Naive B cell (primary cell): Measurements from ENCODE around the gene HOXA7. TPM values are rescaled to one million over a fixed set of nuclear protein-coding genes. Genes with fewer than 3 reads are reported as not detected.

Experiments
- ATAC-seq, 2 donors: fragments of 150-1000 bp; cut with Tn5 transposase; 2 replicates each; pipeline ENCODE4 v1.10.0; 2021; ENCODE audit warnings: low read depth in 2 of 2, mild to moderate bottlenecking in 2 of 2, moderate library complexity in 2 of 2
- DNase-seq: peaks from one replicate; pipeline ENCODE4 v3.0.0; 2022
- H3K27ac Mint-ChIP-seq, 6 donors: one replicate each; pipeline ENCODE4 v1.8.0; 2020 to 2022; ENCODE audit warnings: mild to moderate bottlenecking in 6 of 6, mixed read lengths in 6 of 6, moderate library complexity in 5 of 6, inconsistent platforms in 2 of 6
- H3K27me3 Mint-ChIP-seq, 3 donors: one replicate each; pipeline ENCODE4 v1.8.0; 2021 to 2022; ENCODE audit warnings: mixed read lengths in 3 of 3, mild to moderate bottlenecking in 1 of 3
- H3K36me3 Mint-ChIP-seq, 2 donors: one replicate each; pipeline ENCODE4 v1.8.0; 2020 to 2022; ENCODE audit warnings: mixed read lengths in 2 of 2, inconsistent platforms in 1 of 2, mild to moderate bottlenecking in 1 of 2
- H3K4me1 Mint-ChIP-seq, 3 donors: one replicate each; pipeline ENCODE4 v1.8.0; 2020 to 2022; ENCODE audit warnings: mixed read lengths in 3 of 3, inconsistent platforms in 1 of 3, mild to moderate bottlenecking in 1 of 3, moderate library complexity in 1 of 3
- H3K4me3 Mint-ChIP-seq, 8 donors: one replicate each; pipeline ENCODE4 v1.8.0; 2020 to 2022; ENCODE audit warnings: mild to moderate bottlenecking in 8 of 8, mixed read lengths in 8 of 8, moderate library complexity in 8 of 8, inconsistent platforms in 2 of 8
- H3K9me3 Mint-ChIP-seq, 7 donors: one replicate each; pipeline ENCODE4 v1.8.0; 2020 to 2022; ENCODE audit warnings: mixed read lengths in 7 of 7, mild to moderate bottlenecking in 5 of 7, inconsistent platforms in 2 of 7, moderate library complexity in 1 of 7
- polyA plus RNA-seq, 6 donors: library from polyadenylated mRNA; unstranded; fragments of 300-500 nt; fragmentation: Illumina TruSeq; gene quantifications; one replicate each; pipeline ENCODE4 v1.2.3, GENCODE V29; 2021; ENCODE audit warnings: low read depth in 6 of 6

HOXA7 gene
- polyA plus RNA-seq, 6 donors from 2014 or later = not detected

GRCh38 chr7:27175626-27176523 lies 19.4 kb upstream of the HOXA7 start:
- Mint-ChIP-seq H3K4me1 (peaks cover 18 to 29% (median 22%) of the 10 kb centered on the region in 3 donors), H3K9me3 (peaks cover 0 to 21% (median 4%) of the 10 kb centered on the region in 7 donors), H3K36me3 (peaks cover 0 to 10% of the 10 kb centered on the region in 2 donors), H3K27ac (peak overlapping the region in 1 of 6 donors; percentile 23), H3K27me3 (peaks cover 65 to 87% (median 66%) of the 10 kb centered on the region in 3 donors), H3K4me3 (peak overlapping the region in 2 of 8 donors; percentile 16 to 76)
- ATAC-seq = no peak
- DNase-seq = no peak

DNA sequence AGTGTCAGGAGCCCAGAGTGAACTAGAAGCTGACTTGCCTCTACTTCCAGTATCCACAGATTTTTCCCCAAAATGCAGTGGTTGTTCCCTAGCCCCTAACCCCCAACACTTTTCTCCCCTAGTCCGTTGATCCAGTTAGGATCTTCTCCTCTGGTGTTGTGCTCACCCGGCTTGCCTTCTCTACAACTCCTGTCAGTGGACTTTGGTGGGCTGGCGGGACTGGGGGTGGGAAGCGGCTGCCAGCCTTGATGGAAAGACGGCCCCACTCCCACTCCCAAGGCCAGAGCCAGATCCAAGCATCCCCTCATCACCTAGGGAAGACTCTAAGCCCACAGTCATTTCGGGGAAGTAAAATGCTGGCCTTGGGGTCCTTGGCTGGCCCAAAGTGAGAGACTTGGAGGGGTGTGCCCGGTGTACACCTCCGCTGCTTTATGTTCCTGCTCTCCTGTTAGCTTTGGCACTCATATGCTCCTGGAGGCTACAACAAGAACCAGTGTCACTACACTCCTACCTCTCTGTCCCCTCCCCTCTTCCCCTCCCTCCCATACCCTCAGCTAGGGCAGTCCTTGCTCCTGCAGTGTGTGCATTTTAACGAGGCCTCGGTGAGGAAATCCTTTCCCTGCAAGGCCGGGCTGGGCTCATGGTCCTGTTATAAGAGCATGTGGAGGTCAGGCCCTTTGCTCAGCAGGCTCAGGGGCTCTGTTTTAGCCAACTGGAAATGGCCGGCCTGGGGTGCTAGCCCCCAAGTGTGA lies 18.6 kb upstream of the HOXA7 start:
- H3K4me1 Mint-ChIP-seq = peaks cover 18 to 26% (median 21%) of the 10 kb centered on the region in 3 donors
- peaks cover 65 to 87% (median 67%) of the 10 kb centered on the region in 3 donors for H3K27me3 Mint-ChIP-seq
- DNase-seq = no peak
- H3K27ac Mint-ChIP-seq = peak overlapping the region in 3 of 6 donors; percentile 20 to 83 (median 42)
- peaks cover 0 to 10% of the 10 kb centered on the region in 2 donors for H3K36me3 Mint-ChIP-seq
- no peak for ATAC-seq
- H3K9me3 Mint-ChIP-seq = peaks cover 0 to 26% (median 6%) of the 10 kb centered on the region in 7 donors
- H3K4me3 Mint-ChIP-seq = peak overlapping the region; percentile 9 to 76 (median 64)

GRCh38 chr7:27173956-27174873 lies 17.7 kb upstream of the HOXA7 start, which contains the start of gene HOXA10:
TSS of gene HOXA10 (minus strand) at chr7:27174320. CDS start at chr7:27174306, 14 bp downstream.
- H3K4me3 Mint-ChIP-seq = peak within 1 kb of the TSS; percentile 64 to 83 (median 68)
- peaks cover 13 to 19% (median 18%) of the 10 kb centered on the region in 3 donors for H3K4me1 Mint-ChIP-seq
- H3K27ac Mint-ChIP-seq = peak within 1 kb of the TSS in 3 of 6 donors; percentile 42 to 83 (median 65)
- peaks cover 0 to 10% of the 10 kb centered on the region in 2 donors for H3K36me3 Mint-ChIP-seq
- no peak for ATAC-seq
- DNase-seq = no peak
- peaks cover 0 to 22% (median 6%) of the 10 kb centered on the region in 7 donors for H3K9me3 Mint-ChIP-seq
- H3K27me3 Mint-ChIP-seq = peaks cover 58 to 83% (median 59%) of the 10 kb centered on the region in 3 donors

- H3K36me3 Mint-ChIP-seq = peaks cover 0 to 16% of the 10 kb centered on the region in 2 donors
- peak overlapping the region in 3 of 8 donors; percentile 57 to 70 (median 66) for H3K4me3 Mint-ChIP-seq
- DNase-seq (peak; percentile 46), ATAC-seq (peak; percentile 84 to 85)
- peaks cover 56 to 83% (median 63%) of the 10 kb centered on the region in 3 donors for H3K27me3 Mint-ChIP-seq
- H3K4me1 Mint-ChIP-seq = peaks cover 17 to 23% (median 22%) of the 10 kb centered on the region in 3 donors
- peaks cover 2 to 22% (median 5%) of the 10 kb centered on the region in 7 donors for H3K9me3 Mint-ChIP-seq
- H3K27ac Mint-ChIP-seq = no peak overlapping the region
Measured at GRCh38 chr7:27173511-27173955, 17.1 kb upstream of the HOXA7 start.

GRCh38 chr7:27172823-27173510 lies 16.5 kb upstream of the HOXA7 start:
- Mint-ChIP-seq H3K9me3 (peaks cover 2 to 22% (median 5%) of the 10 kb centered on the region in 7 donors), H3K27me3 (peaks cover 52 to 83% (median 62%) of the 10 kb centered on the region in 3 donors), H3K4me1 (peaks cover 20 to 24% (median 22%) of the 10 kb centered on the region in 3 donors), H3K27ac (peak overlapping the region in 1 of 6 donors; percentile 96), H3K36me3 (peaks cover 0 to 18% of the 10 kb centered on the region in 2 donors), H3K4me3 (peak overlapping the region in 6 of 8 donors; percentile 42 to 78 (median 69))
- no peak for DNase-seq
- ATAC-seq = peak; percentile 14 to 25

GRCh38 chr7:27172315-27172774 lies 15.9 kb upstream of the HOXA7 start:
- H3K27me3 Mint-ChIP-seq = peaks cover 46 to 83% (median 59%) of the 10 kb centered on the region in 3 donors
- peaks cover 0 to 19% of the 10 kb centered on the region in 2 donors for H3K36me3 Mint-ChIP-seq
- DNase-seq (no peak), ATAC-seq (no peak)
- peaks cover 2 to 28% (median 5%) of the 10 kb centered on the region in 7 donors for H3K9me3 Mint-ChIP-seq
- H3K4me3 Mint-ChIP-seq = peak overlapping the region; percentile 57 to 83 (median 76)
- H3K27ac Mint-ChIP-seq = peak overlapping the region in 4 of 6 donors; percentile 9 to 97 (median 89)
- H3K4me1 Mint-ChIP-seq = peaks cover 20 to 24% (median 23%) of the 10 kb centered on the region in 3 donors

DNA sequence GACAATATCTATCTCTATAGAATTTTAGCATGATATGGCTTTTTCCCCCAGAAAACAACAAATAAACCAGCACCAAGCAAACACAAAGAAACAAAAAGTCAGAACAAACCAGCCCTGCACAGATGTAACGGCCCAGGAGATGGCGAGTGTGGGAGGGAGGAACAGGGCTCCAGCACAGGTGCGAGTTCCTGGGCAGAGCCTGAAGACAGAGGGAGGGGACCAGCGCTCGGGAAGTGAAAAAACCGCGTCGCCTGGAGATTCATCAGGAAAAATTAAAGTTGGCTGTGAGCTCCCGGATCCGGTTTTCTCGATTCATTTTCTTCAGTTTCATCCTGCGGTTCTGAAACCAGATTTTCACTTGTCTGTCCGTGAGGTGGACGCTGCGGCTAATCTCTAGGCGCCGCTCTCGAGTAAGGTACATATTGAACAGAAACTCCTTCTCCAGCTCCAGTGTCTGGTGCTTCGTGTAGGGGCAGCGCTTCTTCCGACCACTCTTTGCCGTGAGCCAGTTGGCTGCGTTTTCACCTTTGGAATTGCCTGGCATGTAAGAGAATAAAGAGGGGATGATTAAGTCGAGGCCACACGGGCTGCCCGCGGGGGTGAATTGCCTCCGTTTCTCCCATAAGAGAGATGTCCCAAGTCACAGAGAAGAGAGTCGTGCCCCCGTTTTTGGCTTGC lies 15.3 kb upstream of the HOXA7 start:
- Mint-ChIP-seq H3K36me3 (peaks cover 0 to 24% of the 10 kb centered on the region in 2 donors), H3K27me3 (peaks cover 40 to 83% (median 62%) of the 10 kb centered on the region in 3 donors), H3K9me3 (peaks cover 5 to 28% (median 7%) of the 10 kb centered on the region in 7 donors), H3K4me1 (peaks cover 24 to 29% (median 24%) of the 10 kb centered on the region in 3 donors), H3K27ac (peak overlapping the region in 4 of 6 donors; percentile 9 to 97 (median 89)), H3K4me3 (peak overlapping the region; percentile 57 to 83 (median 73))
- ATAC-seq (no peak), DNase-seq (no peak)

- peaks cover 36 to 79% (median 60%) of the 10 kb centered on the region in 3 donors for H3K27me3 Mint-ChIP-seq
- no peak for ATAC-seq
- peaks cover 5 to 28% (median 7%) of the 10 kb centered on the region in 7 donors for H3K9me3 Mint-ChIP-seq
- DNase-seq = no peak
- H3K4me1 Mint-ChIP-seq = peaks cover 24 to 29% (median 24%) of the 10 kb centered on the region in 3 donors
- peak overlapping the region in 4 of 6 donors; percentile 3 to 97 (median 89) for H3K27ac Mint-ChIP-seq
- H3K36me3 Mint-ChIP-seq = peaks cover 0 to 24% of the 10 kb centered on the region in 2 donors
- H3K4me3 Mint-ChIP-seq = peak overlapping the region in 3 of 8 donors; percentile 58 to 83 (median 77)
Measured at GRCh38 chr7:27171325-27171636, 14.8 kb upstream of the HOXA7 start.

GRCh38 chr7:27170426-27171324 lies 14.2 kb upstream of the HOXA7 start:
- peak overlapping the region in 2 of 8 donors; percentile 68 to 83 for H3K4me3 Mint-ChIP-seq
- DNase-seq = no peak
- H3K27me3 Mint-ChIP-seq = peaks cover 30 to 76% (median 54%) of the 10 kb centered on the region in 3 donors
- peak overlapping the region in 5 of 6 donors; percentile 54 to 96 (median 76) for H3K27ac Mint-ChIP-seq
- H3K36me3 Mint-ChIP-seq = peaks cover 2 to 24% of the 10 kb centered on the region in 2 donors
- no peak for ATAC-seq
- H3K9me3 Mint-ChIP-seq = peaks cover 5 to 28% (median 7%) of the 10 kb centered on the region in 7 donors
- peaks cover 24 to 29% (median 24%) of the 10 kb centered on the region in 3 donors for H3K4me1 Mint-ChIP-seq
